H9 (cell line): ENCODE measurements around the gene CFAP46. TPM values are rescaled to one million over a fixed set of nuclear protein-coding genes. Genes with fewer than 3 reads are reported as not detected.
A peak's percentile ranks its signal among the peaks of the same experiment; 100 is the strongest.

Experiments
- DNase-seq: peaks from one replicate; pipeline ENCODE4 v3.0.0-alpha.2; 2017
- H2AFZ ChIP-seq: one replicate; pipeline ENCODE4 v1.6.1; 2013; ENCODE audit warnings: mild to moderate bottlenecking, low read length, control low read depth, moderate library complexity
- H2AK5ac ChIP-seq: 2 replicates; pipeline ENCODE4 v1.6.1; 2013; ENCODE audit warnings: low read length, control low read depth, mixed read lengths; ENCODE audit not compliant: insufficient read length
- H2BK120ac ChIP-seq: one replicate; pipeline ENCODE4 v1.6.1; 2013; ENCODE audit warnings: low read depth, mild to moderate bottlenecking, low read length, control low read depth, inconsistent platforms; ENCODE audit not compliant: poor library complexity, severe bottlenecking
- H2BK12ac ChIP-seq: 2 replicates; pipeline ENCODE4 v1.6.1; 2013; ENCODE audit warnings: low read length, control low read depth, mixed read lengths, low read depth; ENCODE audit not compliant: insufficient read length
- H2BK15ac ChIP-seq: 2 replicates; pipeline ENCODE4 v1.6.1; 2013; ENCODE audit warnings: low read depth, low read length, control low read depth
- H2BK20ac ChIP-seq: one replicate; pipeline ENCODE4 v1.6.1; 2013; ENCODE audit warnings: low read depth, mild to moderate bottlenecking, low read length, control low read depth, inconsistent platforms; ENCODE audit not compliant: poor library complexity, severe bottlenecking
- H2BK5ac ChIP-seq: 2 replicates; pipeline ENCODE4 v1.6.1; 2013; ENCODE audit warnings: low read length, control low read depth, mixed read lengths; ENCODE audit not compliant: insufficient read length
- H3K14ac ChIP-seq: 2 replicates; pipeline ENCODE4 v1.6.1; 2013; ENCODE audit warnings: low read length, control low read depth; ENCODE audit not compliant: insufficient read depth
- H3K18ac ChIP-seq: 2 replicates; pipeline ENCODE4 v1.6.1; 2013; ENCODE audit warnings: low read depth, mild to moderate bottlenecking, mixed read lengths, low read length, control low read depth; ENCODE audit not compliant: insufficient read length
- H3K23ac ChIP-seq: 2 replicates; pipeline ENCODE4 v1.6.1; 2013; ENCODE audit warnings: low read length, control low read depth, mixed read lengths, low read depth; ENCODE audit not compliant: insufficient read length
- H3K23me2 ChIP-seq: 2 replicates; pipeline ENCODE4 v1.6.1; 2013; ENCODE audit warnings: low read depth, mild to moderate bottlenecking, mixed read lengths, low read length, control low read depth; ENCODE audit not compliant: insufficient read length, poor library complexity, severe bottlenecking
- H3K27ac ChIP-seq: 2 replicates; pipeline ENCODE4 v1.5.1; 2013; ENCODE audit warnings: low read length, control low read depth, mixed read lengths, low read depth; ENCODE audit not compliant: insufficient read length
- H3K27me3 ChIP-seq: 2 replicates; pipeline ENCODE4 v1.6.1; 2013; ENCODE audit warnings: low read length, control low read depth, inconsistent platforms; ENCODE audit not compliant: insufficient read depth
- H3K4ac ChIP-seq: 2 replicates; pipeline ENCODE4 v1.6.1; 2013; ENCODE audit warnings: low read depth, mild to moderate bottlenecking, control low read depth, inconsistent platforms, low read length, moderate library complexity
- H3K4me1 ChIP-seq: 2 replicates; pipeline ENCODE4 v1.6.1; 2013; ENCODE audit warnings: low read length, control low read depth, inconsistent platforms; ENCODE audit not compliant: insufficient read depth
- H3K4me2 ChIP-seq: 2 replicates; pipeline ENCODE4 v1.6.1; 2013; ENCODE audit warnings: low read length, control low read depth, mixed read lengths; ENCODE audit not compliant: insufficient read length, insufficient read depth
- H3K56ac ChIP-seq: 2 replicates; pipeline ENCODE4 v1.6.1; 2013; ENCODE audit warnings: low read depth, mild to moderate bottlenecking, mixed read lengths, low read length, control low read depth; ENCODE audit not compliant: insufficient read length
- H3K79me1 ChIP-seq: 2 replicates; pipeline ENCODE4 v1.6.1; 2013; ENCODE audit warnings: low read depth, mild to moderate bottlenecking, moderate library complexity, low read length, control low read depth, inconsistent platforms; ENCODE audit not compliant: insufficient read depth, poor library complexity, severe bottlenecking
- H3K79me2 ChIP-seq: 2 replicates; pipeline ENCODE4 v1.6.1; 2013; ENCODE audit warnings: low read length, control low read depth, inconsistent platforms; ENCODE audit not compliant: insufficient read depth
- H3K9ac ChIP-seq: 2 replicates; pipeline ENCODE4 v1.6.1; 2013; ENCODE audit warnings: low read length, control low read depth, mixed read lengths; ENCODE audit not compliant: insufficient read length; ENCODE audit errors: extremely low read depth
- H3K9me3 ChIP-seq: one replicate; pipeline ENCODE4 v1.6.1; 2013; ENCODE audit warnings: low read depth, low read length, inconsistent platforms; ENCODE audit not compliant: control insufficient read depth
- H3T11ph ChIP-seq: one replicate; pipeline ENCODE4 v1.6.1; 2013; ENCODE audit warnings: mild to moderate bottlenecking, low read length, control low read depth, inconsistent platforms
- H4K20me1 ChIP-seq: one replicate; pipeline ENCODE4 v1.6.1; 2013; ENCODE audit not compliant: control insufficient read depth, insufficient read length, insufficient read depth
- H4K5ac ChIP-seq: 2 replicates; pipeline ENCODE4 v1.6.1; 2013; ENCODE audit warnings: low read depth, mild to moderate bottlenecking, mixed read lengths, low read length, control low read depth; ENCODE audit not compliant: insufficient read length
- H4K8ac ChIP-seq: replicated peaks from 2 replicates; pipeline ENCODE4 v1.6.1; 2013; ENCODE audit warnings: low read length, control low read depth, mixed read lengths, low read depth; ENCODE audit not compliant: insufficient read length
- H4K91ac ChIP-seq: 2 replicates; pipeline ENCODE4 v1.6.1; 2013; ENCODE audit warnings: low read depth, mild to moderate bottlenecking, moderate library complexity, mixed read lengths, low read length, control low read depth; ENCODE audit not compliant: insufficient read length
- H3K27ac Mint-ChIP-seq, 3 experiments: 2 replicates in 2 of 3; 3 replicates in 1 of 3; pipeline ENCODE4 v1.8.0; 2020 to 2021; ENCODE audit warnings: mixed read lengths in 3 of 3, mild to moderate bottlenecking in 1 of 3, moderate library complexity in 1 of 3
- H3K27me3 Mint-ChIP-seq: 2 replicates; pipeline ENCODE4 v1.8.0; 2021; ENCODE audit warnings: low read depth, mild to moderate bottlenecking, moderate library complexity, mixed read lengths
- H3K36me3 Mint-ChIP-seq, 3 experiments: 2 replicates in 2 of 3; 3 replicates in 1 of 3; pipeline ENCODE4 v1.8.0; 2020 to 2021; ENCODE audit warnings: low read depth in 3 of 3, mixed read lengths in 3 of 3; ENCODE audit not compliant: insufficient read depth in 1 of 3
- H3K4me1 Mint-ChIP-seq, 2 experiments: 2 replicates each; pipeline ENCODE4 v1.8.0; 2020; ENCODE audit warnings: mixed read lengths in 2 of 2
- H3K4me3 Mint-ChIP-seq, 2 experiments: 2 replicates in 1 of 2; 3 replicates in 1 of 2; pipeline ENCODE4 v1.8.0; 2020 to 2021; ENCODE audit warnings: mild to moderate bottlenecking in 2 of 2, mixed read lengths in 2 of 2, moderate library complexity in 1 of 2
- H3K9me3 Mint-ChIP-seq, 2 experiments: 2 replicates in 1 of 2; 3 replicates in 1 of 2; pipeline ENCODE4 v1.8.0; 2020; ENCODE audit warnings: mild to moderate bottlenecking in 2 of 2, mixed read lengths in 2 of 2, moderate library complexity in 1 of 2
- CTCF ChIP-seq: fragments of 200-600 bp; sonication (generic); conservative IDR thresholded peaks from 3 replicates; pipeline ENCODE4 v1.8.0; 2021; ENCODE audit warnings: antibody characterized with exemption, mild to moderate bottlenecking
- WGBS: extraction: QIAGEN DNeasy Blood & Tissue Kit; methylation state at CpG from one replicate; pipeline ENCODE4 v1.1.7; 2013; ENCODE audit warnings: missing lambda C conversion rate, low lambda C conversion rate, mixed read lengths; ENCODE audit not compliant: insufficient read length; ENCODE audit errors: extremely low coverage; 5-methylcytosine and 5-hydroxymethylcytosine counted together
- total RNA-seq: library from RNA; stranded (reverse); gene quantifications from 2 replicates; pipeline ENCODE4 v1.2.1, GENCODE V29; 2021

CFAP46 gene
- total RNA-seq, 1 experiment from 2014 or later = 3.1 TPM

GRCh38 chr10:132941640-132942051 is 724 bp downstream of the CFAP46 start:
- H2BK5ac ChIP-seq = no peak overlapping the region
- H3K27ac ChIP-seq = no peak overlapping the region
- H3K27me3 ChIP-seq = no peaks in the 10 kb centered on the region
- no peaks in the 10 kb centered on the region for H3K4me1 ChIP-seq
- H3K4me2 ChIP-seq = peak overlapping the region; percentile 40
- no peak overlapping the region for H4K5ac ChIP-seq
- no peak overlapping the region for H4K91ac ChIP-seq
- no peaks in the 10 kb centered on the region for H3K9me3 Mint-ChIP-seq
- H3K79me1 ChIP-seq = no peaks in the 10 kb centered on the region
- peak overlapping the region; percentile 64 to 83 for H3K4me3 Mint-ChIP-seq
- no peak overlapping the region for H2BK15ac ChIP-seq
- H3K79me2 ChIP-seq = no peaks in the 10 kb centered on the region
- WGBS = no CpG with 5 or more reads among the region's 11 CpGs
- H3K27ac Mint-ChIP-seq = no peak overlapping the region
- H3K14ac ChIP-seq = no peak overlapping the region
- no peak overlapping the region for H3K56ac ChIP-seq
- H3K9me3 ChIP-seq = no peaks in the 10 kb centered on the region
- TF ChIP-seq CTCF = no peak
- peaks cover 7 to 13% of the 10 kb centered on the region in 2 experiments for H3K4me1 Mint-ChIP-seq
- no peak overlapping the region for H2AFZ ChIP-seq
- H3K36me3 Mint-ChIP-seq = no peaks in the 10 kb centered on the region; a peak in 1 of 7 replicates
- H3K4ac ChIP-seq = no peak overlapping the region
- no peaks in the 10 kb centered on the region for H3K23me2 ChIP-seq
- no peak overlapping the region for H2AK5ac ChIP-seq
- no peak overlapping the region for H3T11ph ChIP-seq
- no peak overlapping the region for H3K23ac ChIP-seq
- no peak overlapping the region for H3K18ac ChIP-seq
- no peak overlapping the region for H4K8ac ChIP-seq
- no peak overlapping the region for H3K9ac ChIP-seq
- no peak overlapping the region for H2BK20ac ChIP-seq
- H2BK12ac ChIP-seq = no peak overlapping the region
- DNase-seq = no peak
- H4K20me1 ChIP-seq = no peaks in the 10 kb centered on the region
- no peak overlapping the region for H2BK120ac ChIP-seq
- peaks cover 21% of the 10 kb centered on the region for H3K27me3 Mint-ChIP-seq
